ENCODE data around the gene ULBP3. TPM values are rescaled to one million over a fixed set of nuclear protein-coding genes. Genes with fewer than 3 reads are reported as not detected.

The ULBP3 gene
- total RNA-seq, 2 experiments from 2014 or later, result 0.44 TPM; not detected in 1

GRCh38 chr6:150028799-150029198, 40.1 kb downstream of the ULBP3 start:
- CTCF ChIA-PET, result no interaction called here
- Mint-ChIP-seq H3K27ac (no peak overlapping the region), H3K36me3 (ENCODE audit: low read depth) (no peaks in the 10 kb centered on the region), H3K9me3 (no peaks in the 10 kb centered on the region), H3K4me1 (ENCODE audit: low read depth) (peaks cover 9% of the 10 kb centered on the region), H3K4me3 (no peak overlapping the region), H3K27me3 (peaks cover 74% of the 10 kb centered on the region)
- peaks cover 0 to 5% of the 10 kb centered on the region in 2 experiments for H3K9me3 ChIP-seq (ENCODE audit: control insufficient read depth in 1 of 2, insufficient read depth in 1 of 2, low read length in 2 of 2)
- H3K4me3 ChIP-seq (ENCODE audit: low read length), result no peak overlapping the region
- POLR2A ChIA-PET, result no interaction called here
- no peak for DNase-seq
- peaks cover 23 to 37% of the 10 kb centered on the region in 2 experiments for H3K27me3 ChIP-seq (ENCODE audit: control insufficient read depth in 1 of 2, insufficient read depth in 2 of 2, low read length in 2 of 2)
- no peak for ATAC-seq (ENCODE audit: poor library complexity)
- TF ChIP-seq CTCF (IDR thresholded peaks at IDR 0.05), result no peak
- intact Hi-C loops (cut with DNase I, micrococcal nuclease), result no loop called here
- H3K4me1 ChIP-seq (ENCODE audit: insufficient read depth, low read length), result peaks cover 14% of the 10 kb centered on the region
- no peaks in the 10 kb centered on the region for H3K36me3 ChIP-seq (ENCODE audit: insufficient read depth, low read length)
- no peak overlapping the region for H3K27ac ChIP-seq (ENCODE audit: low read depth in 1 of 2, low read length in 2 of 2)

GRCh38 chr6:150027806-150028565, 40.9 kb downstream of the ULBP3 start:
- peaks cover 23 to 37% of the 10 kb centered on the region in 2 experiments for H3K27me3 ChIP-seq (ENCODE audit: control insufficient read depth in 1 of 2, insufficient read depth in 2 of 2, low read length in 2 of 2)
- ATAC-seq (ENCODE audit: poor library complexity), result no peak
- ChIA-PET POLR2A (no interaction called here), CTCF (no interaction called here)
- no peak overlapping the region for H3K4me3 ChIP-seq (ENCODE audit: low read length)
- H3K27ac Mint-ChIP-seq, result no peak overlapping the region
- H3K9me3 Mint-ChIP-seq, result no peaks in the 10 kb centered on the region
- intact Hi-C loops (cut with DNase I, micrococcal nuclease), result no loop called here
- H3K36me3 ChIP-seq (ENCODE audit: insufficient read depth, low read length), result no peaks in the 10 kb centered on the region
- H3K27ac ChIP-seq (ENCODE audit: low read depth in 1 of 2, low read length in 2 of 2), result no peak overlapping the region
- no peak for DNase-seq
- H3K4me1 ChIP-seq (ENCODE audit: insufficient read depth, low read length), result peaks cover 14% of the 10 kb centered on the region
- peaks cover 74% of the 10 kb centered on the region for H3K27me3 Mint-ChIP-seq
- H3K9me3 ChIP-seq (ENCODE audit: control insufficient read depth in 1 of 2, insufficient read depth in 1 of 2, low read length in 2 of 2), result peaks cover 0 to 5% of the 10 kb centered on the region in 2 experiments
- H3K36me3 Mint-ChIP-seq (ENCODE audit: low read depth), result no peaks in the 10 kb centered on the region
- TF ChIP-seq CTCF (IDR thresholded peaks at IDR 0.05), result no peak
- peaks cover 9% of the 10 kb centered on the region for H3K4me1 Mint-ChIP-seq (ENCODE audit: low read depth)
- no peak overlapping the region for H3K4me3 Mint-ChIP-seq

- Histone ChIP-seq H3K27me3 (ENCODE audit: control insufficient read depth in 1 of 2, insufficient read depth in 2 of 2, low read length in 2 of 2) (peaks cover 23 to 37% of the 10 kb centered on the region in 2 experiments), H3K27ac (ENCODE audit: low read depth in 1 of 2, low read length in 2 of 2) (no peak overlapping the region), H3K4me1 (ENCODE audit: insufficient read depth, low read length) (peaks cover 14% of the 10 kb centered on the region), H3K9me3 (ENCODE audit: control insufficient read depth in 1 of 2, insufficient read depth in 1 of 2, low read length in 2 of 2) (peaks cover 0 to 5% of the 10 kb centered on the region in 2 experiments), H3K4me3 (ENCODE audit: low read length) (no peak overlapping the region), H3K36me3 (ENCODE audit: insufficient read depth, low read length) (no peaks in the 10 kb centered on the region)
- peaks cover 9% of the 10 kb centered on the region for H3K4me1 Mint-ChIP-seq (ENCODE audit: low read depth)
- DNase-seq (no peak), ATAC-seq (ENCODE audit: poor library complexity) (no peak)
- H3K27me3 Mint-ChIP-seq, result peaks cover 72% of the 10 kb centered on the region
- ChIA-PET POLR2A (no interaction called here), CTCF (no interaction called here)
- TF ChIP-seq CTCF (IDR thresholded peaks at IDR 0.05), result no peak
- intact Hi-C loops (cut with DNase I, micrococcal nuclease), result no loop called here
- H3K9me3 Mint-ChIP-seq, result no peaks in the 10 kb centered on the region
- no peaks in the 10 kb centered on the region for H3K36me3 Mint-ChIP-seq (ENCODE audit: low read depth)
- H3K4me3 Mint-ChIP-seq, result no peak overlapping the region
- no peak overlapping the region for H3K27ac Mint-ChIP-seq
Measured at GRCh38 chr6:150026976-150027805, 41.7 kb downstream of the ULBP3 start.
